NCI-H2171 (cell line): ENCODE results near the gene SEC63.
"Not testable (repeated sequence)": the region's sequence is repeated elsewhere in the genome, so short reads cannot be mapped to it uniquely, and the experiment has no call there.

Experiments
- DNase-seq: peaks from one replicate; lab custom pipeline; 2025; lab: John Stamatoyannopoulos, UW

The SEC63 gene, protein sequence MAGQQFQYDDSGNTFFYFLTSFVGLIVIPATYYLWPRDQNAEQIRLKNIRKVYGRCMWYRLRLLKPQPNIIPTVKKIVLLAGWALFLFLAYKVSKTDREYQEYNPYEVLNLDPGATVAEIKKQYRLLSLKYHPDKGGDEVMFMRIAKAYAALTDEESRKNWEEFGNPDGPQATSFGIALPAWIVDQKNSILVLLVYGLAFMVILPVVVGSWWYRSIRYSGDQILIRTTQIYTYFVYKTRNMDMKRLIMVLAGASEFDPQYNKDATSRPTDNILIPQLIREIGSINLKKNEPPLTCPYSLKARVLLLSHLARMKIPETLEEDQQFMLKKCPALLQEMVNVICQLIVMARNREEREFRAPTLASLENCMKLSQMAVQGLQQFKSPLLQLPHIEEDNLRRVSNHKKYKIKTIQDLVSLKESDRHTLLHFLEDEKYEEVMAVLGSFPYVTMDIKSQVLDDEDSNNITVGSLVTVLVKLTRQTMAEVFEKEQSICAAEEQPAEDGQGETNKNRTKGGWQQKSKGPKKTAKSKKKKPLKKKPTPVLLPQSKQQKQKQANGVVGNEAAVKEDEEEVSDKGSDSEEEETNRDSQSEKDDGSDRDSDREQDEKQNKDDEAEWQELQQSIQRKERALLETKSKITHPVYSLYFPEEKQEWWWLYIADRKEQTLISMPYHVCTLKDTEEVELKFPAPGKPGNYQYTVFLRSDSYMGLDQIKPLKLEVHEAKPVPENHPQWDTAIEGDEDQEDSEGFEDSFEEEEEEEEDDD

DNA sequence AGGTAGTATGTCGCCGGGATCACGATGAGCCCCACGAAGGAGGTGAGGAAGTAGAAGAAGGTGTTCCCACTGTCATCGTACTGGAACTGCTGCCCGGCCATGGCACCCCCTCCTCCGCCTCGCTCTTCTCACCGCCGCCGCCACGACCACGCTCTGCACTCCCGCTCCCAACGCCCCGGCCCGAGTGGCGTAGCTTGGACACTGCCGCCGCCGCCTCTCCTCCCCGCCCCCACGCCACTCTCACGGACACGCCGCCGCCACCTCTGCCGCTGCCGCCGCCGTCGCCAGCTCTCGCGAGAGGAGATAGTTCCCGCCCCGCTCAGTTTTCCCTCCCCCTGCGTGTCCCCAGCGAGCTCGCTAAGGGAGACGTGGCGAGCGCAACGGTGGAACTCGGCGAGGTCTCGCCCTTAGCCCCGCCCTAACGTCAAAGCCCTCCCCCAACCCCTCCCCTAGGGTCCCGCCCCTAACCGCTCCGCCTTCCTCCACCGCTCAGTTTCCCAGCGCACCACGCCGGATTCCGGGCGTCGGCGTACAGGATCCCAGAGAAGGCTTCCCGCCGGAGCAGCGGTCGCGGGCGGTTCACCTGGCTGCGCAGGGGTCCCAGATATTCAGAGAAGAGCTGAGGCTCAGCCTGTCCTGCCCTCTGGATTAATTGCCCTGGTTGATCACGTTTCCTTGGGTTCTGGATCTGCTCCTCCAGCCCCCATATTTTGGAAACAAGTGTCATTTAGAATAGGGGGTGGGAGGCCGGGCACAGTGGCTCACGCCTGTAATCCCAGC, at the start of gene SEC63:
SEC63 (minus strand) TSS at position 300 of the 780 bp plus-strand sequence; CDS start at position 101, 199 bp downstream.
- DNase-seq: peak; percentile 97

DNA sequence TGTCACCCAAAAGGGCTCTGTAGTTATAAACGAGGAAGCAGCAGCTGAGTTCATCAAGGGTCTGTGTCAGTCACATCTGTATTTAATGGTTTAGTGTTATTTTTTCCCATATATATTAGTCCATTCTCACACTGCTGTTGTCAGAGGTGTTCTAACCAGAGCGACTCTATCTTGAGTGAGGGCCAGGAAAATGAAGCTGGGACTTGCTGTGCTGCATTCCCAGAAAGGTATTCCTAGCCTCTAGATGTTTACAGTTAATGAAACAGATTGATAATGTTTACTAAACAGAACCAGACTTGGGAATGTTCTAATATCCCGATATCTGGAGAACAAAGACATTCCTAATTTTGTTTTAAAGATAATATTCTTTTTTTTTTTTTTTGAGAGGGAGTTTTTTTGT, 48.0 kb upstream of the SEC63 start:
- DNase-seq: no peak

DNA sequence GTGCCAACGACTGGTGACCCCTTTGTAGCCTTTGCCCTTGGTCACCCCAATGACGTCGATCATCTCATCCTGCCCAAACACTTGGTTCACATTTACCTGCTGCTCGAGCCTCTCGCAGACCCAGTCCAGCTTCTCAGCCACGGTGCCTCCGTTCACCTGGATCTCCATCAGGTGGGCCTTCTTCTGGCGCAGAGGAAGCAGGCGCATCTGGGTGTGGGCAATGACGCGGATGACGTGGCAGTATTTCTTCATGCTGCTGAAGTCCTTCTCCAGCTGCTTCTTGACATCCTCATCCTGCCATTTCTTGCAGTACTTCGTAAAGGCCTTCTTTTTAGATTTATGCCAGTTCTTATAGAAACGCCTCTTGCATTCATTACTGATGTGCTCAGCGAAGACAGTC, 46.9 kb upstream of the SEC63 start:
- no peak for DNase-seq

DNA sequence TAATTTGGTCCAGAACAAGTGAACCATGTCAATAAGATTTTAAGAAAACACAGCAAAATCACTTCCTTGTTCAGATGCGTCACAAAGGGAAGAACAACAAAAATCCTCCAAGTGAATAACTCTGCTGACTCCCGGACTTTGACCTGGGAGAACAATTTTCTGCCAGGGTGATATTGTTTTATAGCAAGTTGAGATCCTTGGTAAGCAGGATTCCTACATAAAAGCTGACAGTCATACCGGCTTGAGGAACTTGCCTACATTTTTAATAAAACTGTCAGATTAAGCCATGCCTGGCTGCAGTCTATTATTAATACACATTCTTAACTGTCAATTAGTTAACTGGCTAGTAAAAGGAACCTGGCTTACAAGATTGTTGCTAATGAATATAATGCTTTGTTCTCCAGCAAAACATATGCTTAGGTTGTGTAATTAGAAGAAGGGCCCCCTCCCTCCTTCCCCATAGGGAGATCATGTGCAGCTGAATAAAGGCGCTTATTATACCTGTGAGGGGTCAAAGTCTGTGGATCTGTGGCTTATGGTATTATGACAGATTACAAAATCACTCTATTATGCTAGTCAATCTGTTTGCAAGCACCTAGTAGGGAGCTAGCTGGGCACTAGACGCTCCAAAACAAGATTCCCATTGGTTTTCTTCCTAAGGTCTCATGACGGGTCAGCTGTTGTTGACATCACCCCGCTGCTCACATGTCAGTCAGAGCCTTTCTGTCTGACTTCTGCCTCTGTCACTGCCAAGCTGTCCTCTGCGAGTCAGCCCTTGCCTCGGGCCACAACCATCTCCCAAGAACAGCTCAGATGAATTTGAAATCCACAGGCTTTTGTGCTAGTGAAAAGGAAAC, 44.6 kb upstream of the SEC63 start:
- peak; percentile 49 for DNase-seq

DNA sequence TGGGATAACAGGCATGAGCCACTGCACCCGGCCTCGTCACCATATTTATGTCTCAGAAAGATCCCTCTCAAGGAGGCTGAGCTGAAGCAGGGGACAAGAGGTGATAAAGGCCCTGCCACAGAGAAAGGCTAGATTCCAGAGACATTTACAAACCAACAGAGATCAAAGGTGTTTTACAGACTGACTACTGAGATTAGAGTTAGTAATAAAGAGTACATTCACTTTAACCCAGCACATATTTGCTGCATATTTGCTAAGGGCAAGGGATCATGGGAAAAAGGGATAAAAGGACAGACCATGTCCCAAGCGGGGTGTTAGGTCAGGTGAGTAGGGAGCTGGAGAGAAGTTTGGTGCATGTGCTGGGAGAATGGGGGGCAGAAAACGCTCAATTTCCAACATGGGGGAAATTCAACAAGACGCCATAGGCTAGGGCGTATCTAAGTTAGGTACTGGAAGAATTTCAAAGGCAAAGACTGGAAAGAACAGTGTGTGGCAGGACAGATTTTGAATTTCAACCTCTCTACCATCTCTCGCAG, 43.8 kb upstream of the SEC63 start:
- DNase-seq: no peak

DNA sequence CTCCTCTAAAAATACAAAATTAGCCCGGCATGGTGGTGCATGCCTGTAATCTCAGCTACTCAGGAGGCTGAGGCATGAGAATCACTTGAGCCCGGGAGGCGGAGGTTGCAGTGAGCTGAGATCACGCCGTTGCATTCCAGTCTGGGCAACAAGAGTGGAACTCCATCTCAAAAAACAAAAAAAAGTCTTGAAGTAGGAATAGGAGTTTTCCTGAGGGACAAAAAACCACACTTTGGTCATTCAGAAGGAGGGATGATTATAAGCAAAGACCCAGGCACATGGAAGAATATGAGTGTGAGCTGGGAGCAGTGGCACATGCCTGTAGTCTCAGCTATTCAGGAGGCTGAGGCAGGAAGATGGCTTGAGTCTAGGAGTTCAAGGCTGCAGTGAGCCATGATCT, 42.3 kb upstream of the SEC63 start:
- not testable (repeated sequence) for DNase-seq

DNA sequence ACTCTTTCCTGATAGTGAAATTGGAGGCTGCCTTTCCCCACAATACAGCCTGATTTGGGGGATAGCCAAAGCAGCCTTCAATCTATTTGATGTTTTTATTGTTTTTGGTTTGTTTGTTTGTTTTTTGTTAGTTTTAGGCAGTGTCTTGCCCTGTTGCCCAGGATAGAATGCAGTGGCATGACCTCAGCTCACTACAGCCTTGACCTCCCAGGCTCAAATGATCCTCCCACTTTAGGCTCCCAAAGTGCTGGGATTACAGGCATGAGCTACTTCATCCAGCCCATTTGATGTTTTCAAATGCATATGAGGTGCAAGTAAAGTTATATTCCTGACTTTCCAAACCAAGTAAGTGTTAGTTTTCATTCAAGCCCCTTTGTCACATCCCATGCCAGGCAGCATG, 41.3 kb upstream of the SEC63 start:
- DNase-seq: no peak

DNA sequence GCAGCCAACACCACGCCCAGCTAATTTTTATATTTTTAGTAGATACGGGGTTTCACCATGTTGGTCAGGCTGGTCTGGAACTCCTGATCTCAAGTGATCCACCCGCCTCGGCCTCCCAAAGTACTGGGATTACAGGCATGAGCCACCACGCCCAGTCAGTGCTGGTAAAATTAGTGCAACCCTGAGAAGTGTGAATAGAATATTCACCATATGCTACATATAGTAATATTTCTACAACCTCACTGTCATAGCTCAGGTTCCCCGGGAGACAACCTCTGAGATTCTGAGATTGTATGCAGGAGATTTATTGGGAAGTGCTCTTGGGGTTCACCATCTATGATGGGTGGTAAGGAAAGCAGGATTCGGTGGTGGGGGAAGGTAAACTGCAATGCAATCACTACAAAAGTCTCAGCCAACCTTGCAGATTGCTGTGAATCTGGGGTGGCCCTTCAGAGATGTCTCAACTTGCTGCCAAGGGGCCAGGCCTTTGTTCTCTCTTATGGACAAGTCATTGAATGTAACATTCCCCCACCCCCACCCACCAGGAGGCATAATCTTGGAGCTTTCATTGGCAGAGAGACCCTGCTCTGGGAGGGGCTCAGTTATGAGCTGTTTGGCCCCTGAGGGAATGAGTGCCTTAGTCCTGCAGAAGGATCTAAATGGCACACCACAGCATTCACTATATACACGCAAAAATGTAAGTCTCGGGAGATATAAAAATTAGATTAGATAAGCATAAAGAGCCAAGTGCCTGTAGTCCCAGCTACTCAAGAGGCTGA, 34.0 kb upstream of the SEC63 start:
- DNase-seq: no peak

DNA sequence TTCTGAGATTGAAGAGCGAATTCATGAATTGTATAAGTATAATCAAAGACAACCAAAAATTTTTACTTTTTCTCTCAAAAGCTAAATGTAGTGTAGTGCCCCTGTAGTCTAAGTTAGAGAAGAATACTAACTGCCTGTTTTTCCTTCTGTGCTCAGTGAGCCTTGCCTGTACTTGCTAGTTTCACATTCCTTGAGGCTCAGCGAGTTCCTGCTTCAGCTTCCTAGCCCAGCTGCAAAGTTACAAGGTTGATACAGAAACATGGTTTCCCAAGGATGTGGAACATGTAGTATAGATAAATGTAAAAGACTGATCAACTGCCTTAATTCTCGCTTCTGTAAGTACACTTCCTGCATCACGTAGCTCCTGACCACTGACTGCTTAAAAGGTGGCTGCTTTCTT, 33.1 kb upstream of the SEC63 start:
- no peak for DNase-seq

DNA sequence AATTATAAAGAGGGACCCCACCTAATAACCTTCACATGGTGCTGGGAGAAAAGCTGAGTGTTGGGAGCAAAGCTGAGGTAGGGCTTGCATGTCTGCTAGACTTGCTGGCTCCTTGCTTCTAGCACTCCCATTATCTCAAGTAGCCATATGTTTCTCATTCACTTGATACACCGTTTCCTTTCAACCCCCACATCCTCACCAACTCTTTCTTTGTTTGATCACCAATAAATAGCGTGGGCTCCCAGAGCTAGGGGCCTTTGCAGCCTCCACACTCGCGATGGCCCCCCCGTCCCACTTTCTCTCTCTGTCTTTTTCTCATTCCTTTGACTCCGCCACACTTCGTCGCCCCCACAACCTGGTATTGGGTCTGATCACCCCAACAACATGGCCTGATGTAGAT, 32.6 kb upstream of the SEC63 start:
- DNase-seq: not testable (repeated sequence)

DNA sequence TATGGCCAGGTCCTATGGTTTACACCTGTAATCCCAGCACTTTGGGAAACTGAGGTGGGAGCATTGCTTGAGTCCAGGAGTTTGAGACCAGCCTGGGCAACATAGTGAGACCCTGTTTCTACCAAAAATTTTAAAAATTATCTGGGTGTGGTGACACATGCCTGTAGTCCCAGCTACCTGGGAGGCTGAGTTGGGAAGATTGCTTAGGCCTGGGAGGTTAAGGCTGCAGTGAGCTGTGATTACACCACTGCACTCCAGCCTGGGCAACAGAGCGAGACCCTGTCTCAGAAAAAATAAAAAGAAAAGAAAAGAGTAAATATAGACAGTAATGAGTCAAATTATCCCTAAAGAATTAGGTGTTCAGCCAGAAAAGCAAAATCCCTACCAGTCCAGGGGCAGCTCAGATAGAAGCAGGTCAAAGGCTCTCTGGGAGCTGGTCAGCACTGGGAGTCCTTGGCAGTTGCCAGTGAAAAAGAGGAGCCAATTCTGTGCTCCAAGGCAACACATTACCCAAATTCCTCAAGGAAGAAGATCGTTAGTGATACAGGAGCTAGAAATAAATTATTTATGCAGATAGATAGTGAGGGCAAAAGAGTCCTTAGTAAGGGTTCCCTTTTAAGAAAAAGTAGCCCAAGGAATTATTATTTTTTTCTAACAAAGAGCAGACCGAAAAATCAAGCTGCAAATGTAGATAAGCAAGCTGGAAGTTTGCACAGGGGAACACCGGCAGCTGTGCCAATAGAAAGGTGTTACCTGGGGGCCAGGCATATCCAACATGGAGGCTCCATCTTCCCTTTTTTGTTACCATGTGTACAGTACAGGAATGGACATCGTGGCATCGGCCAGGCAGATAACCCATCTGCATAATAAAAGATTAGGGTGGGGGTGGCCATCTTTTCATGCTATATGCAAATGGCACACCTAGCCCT, 31.4 kb upstream of the SEC63 start:
- no peak for DNase-seq

DNA sequence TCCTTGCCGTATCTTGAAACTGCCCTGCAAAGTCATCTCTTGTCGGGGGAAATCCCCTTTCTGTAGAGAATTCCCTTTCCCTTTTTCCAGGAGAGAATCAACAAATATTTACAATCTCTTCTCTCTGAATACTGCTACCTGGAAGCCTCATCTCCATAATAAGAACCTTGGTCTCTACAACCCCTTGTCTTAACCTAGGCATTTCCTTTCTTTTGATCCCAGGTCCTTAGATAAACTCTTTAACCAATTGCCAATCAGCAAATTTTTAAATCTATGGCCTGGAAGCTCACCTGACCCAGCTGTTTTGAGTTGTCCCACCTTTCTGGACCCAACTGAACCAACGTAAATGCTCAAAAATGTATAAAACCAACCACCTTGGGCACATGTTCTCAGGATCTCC, 30.6 kb upstream of the SEC63 start:
- DNase-seq: no peak

DNA sequence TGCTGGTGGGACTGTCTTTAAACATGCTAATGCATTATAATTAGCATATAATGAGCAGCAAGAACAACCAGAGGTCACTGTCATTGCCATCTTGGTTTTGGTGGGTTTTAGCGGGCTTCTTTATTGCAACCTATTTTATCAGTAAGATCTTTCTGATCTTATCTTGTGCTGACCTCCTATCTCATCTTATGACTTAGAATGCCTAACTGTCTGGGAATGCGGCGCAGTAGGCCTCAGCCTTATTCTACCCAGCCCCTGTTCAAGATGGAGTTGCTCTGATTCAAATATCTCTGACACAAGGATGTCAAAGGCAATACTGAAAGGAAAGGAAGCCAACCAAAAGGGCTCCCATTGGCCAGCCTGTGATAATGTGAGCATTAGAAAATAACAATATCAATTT, 29.8 kb upstream of the SEC63 start:
- DNase-seq: no peak

DNA sequence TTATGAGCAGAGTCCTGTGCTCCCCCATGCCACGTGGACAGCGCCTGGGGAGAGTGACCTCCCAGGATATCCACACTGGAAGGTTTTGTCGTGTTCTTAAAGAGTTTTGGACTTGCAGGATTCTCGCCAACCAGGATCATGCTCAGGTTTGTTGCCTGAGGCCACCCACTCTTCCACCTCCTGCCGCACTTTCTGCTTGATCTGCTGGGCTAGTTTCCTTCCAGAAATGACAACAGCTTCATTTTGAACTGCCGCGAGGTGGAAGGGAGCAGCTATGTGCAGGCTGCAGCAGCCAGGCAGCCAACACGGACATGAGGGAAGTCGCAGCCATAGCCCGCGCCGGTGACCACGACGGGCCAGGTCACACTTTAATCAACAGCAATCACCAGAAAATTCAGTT, 27.7 kb upstream of the SEC63 start:
- DNase-seq: no peak

DNA sequence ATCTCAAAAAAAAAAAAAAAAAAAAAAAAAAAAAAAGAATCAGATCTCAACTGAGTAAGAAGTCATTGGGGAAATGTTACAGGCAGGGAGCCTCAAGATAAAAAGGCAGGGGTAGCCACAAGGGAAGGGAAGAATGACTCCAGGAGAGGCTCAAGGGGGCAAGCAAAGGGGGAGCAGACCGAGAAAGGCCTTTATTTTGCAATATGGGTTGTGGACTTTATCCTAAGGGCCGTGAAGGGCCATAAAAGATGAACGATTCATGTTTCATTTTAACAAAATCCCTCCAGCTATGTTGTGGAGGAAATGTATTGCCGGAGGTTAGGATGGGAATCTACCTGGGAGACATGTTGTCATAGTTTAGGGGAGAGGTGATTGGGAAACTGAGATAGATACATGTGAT, 25.8 kb upstream of the SEC63 start:
- DNase-seq: no peak

DNA sequence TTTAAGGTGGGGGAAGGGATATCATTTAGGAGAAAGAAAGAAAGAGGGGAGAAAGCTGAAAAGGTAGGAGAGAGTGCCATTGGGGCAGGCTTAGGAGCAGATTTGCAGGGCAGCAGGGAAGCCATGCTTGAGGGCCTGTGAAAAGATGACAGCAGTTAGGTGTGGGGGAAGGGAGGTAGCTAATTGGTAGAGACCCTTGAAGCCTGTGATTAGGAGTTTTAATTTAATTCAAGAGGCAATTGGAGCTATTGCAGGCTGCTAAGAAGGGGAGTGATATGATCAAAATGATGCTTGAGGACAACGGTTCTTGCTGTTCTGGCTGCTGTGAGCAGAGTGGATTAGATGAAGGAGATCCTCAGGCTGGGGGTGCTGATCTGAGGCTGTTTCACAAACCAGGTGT, 24.5 kb upstream of the SEC63 start:
- no peak for DNase-seq

DNA sequence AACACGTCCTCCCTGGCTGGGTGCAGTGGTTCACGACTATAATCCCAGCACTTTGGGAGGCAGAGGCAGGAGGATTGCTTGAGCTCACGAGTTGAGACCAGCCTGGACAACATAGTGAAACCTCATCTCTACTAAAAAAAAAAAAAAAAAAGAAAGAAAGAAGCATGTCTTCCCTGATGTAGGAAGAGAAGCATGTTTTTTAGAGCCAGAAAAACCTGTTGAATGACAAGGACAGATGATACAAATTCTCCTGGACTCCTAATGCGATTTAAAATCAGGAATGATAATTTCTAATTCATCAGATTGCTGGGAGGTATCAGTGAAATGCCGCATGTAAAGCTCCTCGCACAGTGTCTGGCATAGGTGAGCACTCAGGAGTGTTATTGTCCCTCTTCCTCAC, 23.7 kb upstream of the SEC63 start:
- DNase-seq: no peak

DNA sequence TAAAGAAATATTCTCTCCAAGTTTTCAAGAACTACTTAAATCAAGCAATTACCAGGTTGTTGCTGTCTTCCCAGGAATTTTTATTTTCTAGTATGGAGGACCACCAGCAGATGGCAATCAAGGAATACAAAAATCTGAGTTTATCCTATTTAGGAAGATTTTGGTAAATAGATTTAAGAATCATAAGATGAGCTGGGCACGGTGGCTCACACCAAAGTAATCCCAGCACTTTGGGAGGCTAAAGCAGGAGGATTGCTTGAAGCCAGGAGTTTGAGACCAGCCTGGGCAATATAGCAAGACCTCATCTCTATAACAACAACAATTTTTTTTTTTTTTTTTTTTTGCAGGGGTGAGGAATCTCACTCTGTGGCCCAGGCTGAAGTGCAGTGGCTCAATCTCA, 19.3 kb upstream of the SEC63 start:
- peak; percentile 34 for DNase-seq

DNA sequence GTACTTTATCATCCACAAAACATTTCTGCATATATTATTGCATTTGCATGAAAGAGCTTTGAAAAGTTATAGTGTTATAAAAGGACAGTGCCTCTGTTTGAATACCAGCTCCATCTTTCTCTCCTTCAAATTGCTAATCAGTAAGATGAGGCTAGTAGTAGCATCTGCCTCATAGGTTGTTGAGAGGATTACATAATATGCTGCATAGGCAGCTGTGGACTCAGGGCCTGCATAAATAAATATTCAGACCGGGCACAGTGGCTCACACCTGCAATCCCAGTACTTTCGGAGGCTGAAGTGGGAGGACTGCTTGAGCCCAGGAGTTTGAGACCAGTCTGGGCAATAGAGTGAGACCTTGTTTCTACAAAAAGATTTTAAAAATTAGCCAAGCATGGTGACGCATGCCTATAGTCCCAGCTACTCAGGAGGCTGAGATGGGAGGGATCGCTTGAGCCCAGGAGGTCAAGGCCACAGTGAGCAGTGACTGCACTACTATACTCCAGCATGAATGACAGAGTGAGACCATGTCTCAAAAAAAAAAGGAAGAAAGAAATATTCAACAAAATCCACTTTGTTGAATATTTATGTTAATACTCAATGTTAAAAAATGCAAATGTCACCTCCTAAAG, 18.3 kb upstream of the SEC63 start:
- DNase-seq: no peak
